GM21576 (cell line): Measurements from ENCODE around the gene GK2.

ENCODE experiments used
- ATAC-seq: cut with Tn5 transposase; IDR thresholded peaks from one replicate; pipeline ENCODE4 v1.9.1; 2021; ENCODE audit warnings: mild to moderate bottlenecking, moderate library complexity; ENCODE audit not compliant: unreplicated experiment

Gene GK2

GRCh38 chr4:79390890-79391289, 17.1 kb downstream of the GK2 start:
- no peak for ATAC-seq

DNA sequence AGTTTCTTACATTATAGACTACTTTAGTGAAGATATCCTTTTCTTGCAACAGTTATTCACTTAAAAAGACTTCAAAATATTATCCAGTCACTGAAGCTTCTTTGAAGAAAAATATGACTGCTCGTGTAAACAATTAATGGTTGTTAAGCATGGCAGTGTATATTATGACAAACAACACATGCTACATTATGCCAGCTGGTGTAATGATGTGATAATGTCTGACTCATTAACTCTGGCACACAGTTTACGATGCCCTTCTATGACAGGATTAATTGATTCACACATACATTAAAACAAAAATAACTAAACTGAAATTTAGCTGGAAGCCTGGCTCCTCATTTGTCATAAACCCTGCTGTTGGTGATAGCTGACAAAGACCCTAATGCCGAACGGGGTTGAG, 22.4 kb downstream of the GK2 start:
- no peak for ATAC-seq

DNA sequence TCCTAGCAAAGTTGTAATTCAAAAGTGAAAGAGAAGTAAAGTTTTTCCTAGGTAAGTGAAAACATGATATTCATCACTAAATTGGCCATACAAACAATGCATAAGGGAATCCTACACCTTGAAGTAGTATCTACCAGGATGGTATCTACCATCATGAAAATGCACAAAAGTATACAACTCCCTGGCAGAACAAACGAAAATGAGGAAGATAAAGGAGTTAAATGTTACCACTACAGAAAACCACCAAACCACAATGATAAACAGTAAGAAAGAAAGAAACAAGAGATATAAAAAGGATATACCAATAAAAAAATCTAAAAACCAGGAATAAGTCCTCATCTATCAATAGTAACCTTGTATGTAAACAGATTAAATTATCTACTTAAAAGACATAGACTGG, 26.9 kb downstream of the GK2 start:
- no peak for ATAC-seq

- no peak for ATAC-seq
Measured at GRCh38 chr4:79370026-79370425, 38.0 kb downstream of the GK2 start.

DNA sequence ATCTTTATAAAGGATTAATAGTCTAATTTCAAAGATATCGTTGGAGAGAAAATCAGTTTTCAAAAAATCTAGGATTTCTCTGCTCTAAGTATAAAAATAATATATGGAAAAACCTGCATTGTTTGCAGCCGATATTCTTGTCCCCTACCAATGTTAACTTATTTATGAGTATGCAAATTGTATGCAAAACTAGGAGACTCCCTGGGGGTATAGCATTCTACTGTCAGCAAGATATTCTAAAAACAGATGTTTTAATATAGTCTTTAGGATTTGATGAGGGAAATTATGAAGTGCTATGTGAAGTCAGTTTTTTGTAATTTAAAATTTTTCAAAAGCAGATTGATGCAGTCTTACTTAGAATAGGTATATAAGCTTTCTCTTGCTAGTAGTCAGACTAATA, 40.9 kb downstream of the GK2 start:
- ATAC-seq = no peak

- no peak for ATAC-seq
Measured at GRCh38 chr4:79366422-79366821, 41.6 kb downstream of the GK2 start.

DNA sequence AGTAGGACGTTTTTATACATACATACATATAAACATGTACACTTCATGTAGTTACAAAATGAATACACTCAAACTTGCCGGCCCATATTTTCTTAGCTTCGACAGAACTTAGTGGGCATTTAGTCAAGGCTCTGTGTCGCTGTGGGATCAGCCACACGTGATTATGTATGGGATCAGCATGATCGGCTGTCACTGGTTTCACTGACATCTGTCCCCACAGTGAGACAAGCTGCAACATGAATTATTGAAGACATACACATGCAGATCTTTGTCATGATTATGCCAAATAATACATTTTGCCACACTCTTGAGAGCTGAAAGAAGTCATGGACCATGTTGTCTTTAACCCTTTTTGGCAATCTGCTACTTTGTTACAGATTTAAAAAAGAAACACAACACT, 44.0 kb downstream of the GK2 start:
- no peak for ATAC-seq

DNA sequence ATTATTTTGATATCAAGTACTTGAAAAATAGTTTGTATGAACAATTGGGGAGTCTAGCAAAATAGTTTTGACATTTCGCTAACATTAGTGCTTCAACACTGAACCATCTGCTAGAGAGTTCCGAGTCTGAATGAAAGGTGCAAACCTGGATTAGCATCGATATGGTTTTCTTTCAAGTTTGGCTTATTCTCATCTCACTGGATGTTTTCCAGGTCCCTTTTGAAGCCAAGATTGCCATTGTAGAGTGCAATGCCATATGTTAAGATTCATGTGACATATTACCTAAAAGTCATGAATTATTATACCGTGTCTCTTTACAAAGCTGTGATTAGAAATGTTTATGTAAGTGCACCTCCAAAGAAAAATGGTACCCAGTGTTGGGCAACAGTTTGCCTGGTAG, 45.4 kb downstream of the GK2 start:
- no peak for ATAC-seq

DNA sequence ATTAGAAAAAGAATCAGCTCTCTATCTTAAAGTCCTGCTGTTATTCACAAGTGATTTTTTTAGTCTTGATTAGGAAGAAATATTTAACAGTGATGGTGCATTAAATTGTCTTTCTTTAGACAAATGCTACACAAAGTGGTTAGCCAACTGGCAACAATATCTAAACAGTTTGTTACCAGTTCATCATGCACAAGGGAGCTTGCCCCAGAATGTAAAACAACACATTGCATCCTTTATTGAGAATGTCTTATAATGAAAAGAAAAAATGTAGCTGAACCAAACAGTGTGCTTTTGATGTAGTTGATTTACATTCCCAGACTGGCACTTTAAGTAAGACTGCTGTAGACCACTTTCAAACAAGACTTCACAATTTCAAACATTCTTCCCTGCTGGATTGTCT, 48.0 kb downstream of the GK2 start:
- no peak for ATAC-seq

- no peak for ATAC-seq
Measured at GRCh38 chr4:79358438-79358837, 49.6 kb downstream of the GK2 start.

- no peak for ATAC-seq
Measured at GRCh38 chr4:79357365-79357764, 50.7 kb downstream of the GK2 start.
